Suprapubic skin (tissue), 4 donors: ENCODE measurements around the gene NUP62. TPM values are rescaled to one million over a fixed set of nuclear protein-coding genes. Genes with fewer than 3 reads are reported as not detected.

Experiments used
- DNase-seq, 2 donors: peaks; one replicate each; pipeline ENCODE4 v3.0.0-alpha.2; 2019; ENCODE audit warnings: low spot score in 2 of 2
- H3K27ac ChIP-seq: fragments of 200-600 bp; sonication (generic); one replicate; pipeline ENCODE4 v1.5.1; 2019
- H3K27me3 ChIP-seq: fragments of 200-600 bp; sonication (generic); one replicate; pipeline ENCODE4 v1.5.1; 2019
- H3K36me3 ChIP-seq: fragments of 200-600 bp; sonication (generic); one replicate; pipeline ENCODE4 v1.5.1; 2019
- H3K4me1 ChIP-seq: fragments of 200-600 bp; sonication (generic); one replicate; pipeline ENCODE4 v1.5.1; 2019
- H3K4me3 ChIP-seq: fragments of 200-600 bp; sonication (generic); one replicate; pipeline ENCODE4 v1.5.1; 2019; ENCODE audit warnings: mild to moderate bottlenecking
- H3K9me3 ChIP-seq: fragments of 200-600 bp; sonication (generic); one replicate; pipeline ENCODE4 v1.5.1; 2019
- CTCF ChIP-seq, 2 donors: fragments of 200-600 bp in 1 of 2; fragments of 450-650 bp in 1 of 2; sonication (generic) in 1 of 2; IDR thresholded peaks; one replicate each; pipeline ENCODE4 v1.5.1; 2016 to 2019; ENCODE audit warnings: antibody characterized with exemption in 2 of 2, mild to moderate bottlenecking in 1 of 2, moderate library complexity in 1 of 2
- EP300 ChIP-seq: sonication (generic); formaldehyde crosslinking; IDR thresholded peaks from one replicate; pipeline ENCODE4 v1.6.1; 2017; ENCODE audit warnings: antibody characterized with exemption
- POLR2A ChIP-seq, 2 donors: fragments of 450-650 bp; IDR thresholded peaks; one replicate each; pipeline ENCODE4 v1.6.1; 2017; ENCODE audit warnings: antibody characterized with exemption in 2 of 2, mild to moderate bottlenecking in 2 of 2, moderate library complexity in 2 of 2
- POLR2AphosphoS5 ChIP-seq, 3 donors: sonication (generic); formaldehyde crosslinking; IDR thresholded peaks; one replicate each; pipeline ENCODE4 v1.6.1; 2017; ENCODE audit warnings: antibody characterized with exemption in 3 of 3
- WGBS: methylation state at CpG from one replicate; pipeline ENCODE4 v1.1.5; 2018; 5-methylcytosine and 5-hydroxymethylcytosine counted together
- total RNA-seq, 4 donors: library from RNA; depleted of rRNA; stranded (reverse); fragments of >200 nt; gene quantifications; one replicate each; pipeline ENCODE4 v1.1.0, GENCODE V29; 2016

Gene NUP62
- total RNA-seq, 4 donors from 2014 or later, result 40.3 to 46.2 (median 44.6) TPM

- Histone ChIP-seq H3K4me1 (peaks cover 17% of the 10 kb centered on the region), H3K27me3 (peaks cover 2% of the 10 kb centered on the region), H3K4me3 (no peak overlapping the region), H3K36me3 (no peaks in the 10 kb centered on the region), H3K27ac (no peak overlapping the region), H3K9me3 (no peaks in the 10 kb centered on the region)
- 75% methylated on average over 11 of the region's 13 CpGs for WGBS
- TF ChIP-seq CTCF (IDR thresholded peaks at IDR 0.05), result no peak
- DNase-seq, result no peak
These were observed 23.6 kb upstream of the NUP62 start for GRCh38 chr19:49952906-49953305.

GRCh38 chr19:49952479-49952836 lies 23.2 kb upstream of the NUP62 start:
- TF ChIP-seq POLR2A (IDR thresholded peaks at IDR 0.05) (no peak), POLR2AphosphoS5 (IDR thresholded peaks at IDR 0.05) (no peak), CTCF (IDR thresholded peaks at IDR 0.05) (no peak), EP300 (no peak)
- Histone ChIP-seq H3K27ac (no peak overlapping the region), H3K4me1 (peaks cover 17% of the 10 kb centered on the region)

GRCh38 chr19:49951806-49952478 lies 22.6 kb upstream of the NUP62 start:
- peaks cover 2% of the 10 kb centered on the region for H3K27me3 ChIP-seq
- no peak overlapping the region for H3K4me3 ChIP-seq
- no peaks in the 10 kb centered on the region for H3K36me3 ChIP-seq
- no peak overlapping the region for H3K27ac ChIP-seq
- peaks cover 17% of the 10 kb centered on the region for H3K4me1 ChIP-seq
- TF ChIP-seq POLR2A (IDR thresholded peaks at IDR 0.05) (no peak), POLR2AphosphoS5 (IDR thresholded peaks at IDR 0.05) (no peak), EP300 (no peak), CTCF (IDR thresholded peaks at IDR 0.05) (no peak)
- 92% methylated on average over 9 of the region's 9 CpGs for WGBS
- H3K9me3 ChIP-seq, result no peaks in the 10 kb centered on the region
- no peak for DNase-seq

More at GRCh38 chr19:49952479-49952836, 23.2 kb upstream of the NUP62 start:
- Histone ChIP-seq H3K4me3 (no peak overlapping the region), H3K27me3 (peaks cover 2% of the 10 kb centered on the region), H3K9me3 (no peaks in the 10 kb centered on the region), H3K36me3 (no peaks in the 10 kb centered on the region)
- DNase-seq, result no peak

- TF ChIP-seq EP300 (no peak), POLR2AphosphoS5 (IDR thresholded peaks at IDR 0.05) (no peak), POLR2A (IDR thresholded peaks at IDR 0.05) (no peak), CTCF (IDR thresholded peaks at IDR 0.05) (no peak)
- peak in 1 of 2 donors; percentile 44 for DNase-seq
- Histone ChIP-seq H3K4me1 (peaks cover 17% of the 10 kb centered on the region), H3K9me3 (no peaks in the 10 kb centered on the region), H3K36me3 (no peaks in the 10 kb centered on the region), H3K27ac (no peak overlapping the region), H3K27me3 (peaks cover 5% of the 10 kb centered on the region), H3K4me3 (no peak overlapping the region)
- 94% methylated on average over 13 of the region's 13 CpGs for WGBS
These were observed 21.7 kb upstream of the NUP62 start for GRCh38 chr19:49950956-49951526.

GRCh38 chr19:49950590-49950948 lies 21.3 kb upstream of the NUP62 start:
- peaks cover 5% of the 10 kb centered on the region for H3K27me3 ChIP-seq
- peak in 1 of 2 donors; percentile 21 for DNase-seq
- no peak for TF ChIP-seq POLR2AphosphoS5 (IDR thresholded peaks at IDR 0.05)
- no peak for TF ChIP-seq POLR2A (IDR thresholded peaks at IDR 0.05)
- no peak for TF ChIP-seq EP300
- TF ChIP-seq CTCF (IDR thresholded peaks at IDR 0.05), result no peak
- H3K4me1 ChIP-seq, result peaks cover 17% of the 10 kb centered on the region
- no peak overlapping the region for H3K27ac ChIP-seq
- 84% methylated on average over 5 of the region's 5 CpGs for WGBS
- no peaks in the 10 kb centered on the region for H3K9me3 ChIP-seq
- H3K36me3 ChIP-seq, result no peaks in the 10 kb centered on the region
- H3K4me3 ChIP-seq, result no peak overlapping the region
